ENCODE results near the gene WDR70.
"Not testable (repeated sequence)": the region's sequence is repeated elsewhere in the genome, so short reads cannot be mapped to it uniquely, and the experiment has no call there.

- not testable (repeated sequence) for TF ChIP-seq POLR2A, CTCF (IDR thresholded peaks at IDR 0.05)
Observed at GRCh38 chr5:37463191-37464051, 84.3 kb downstream of the WDR70 start.

Data from ovary (tissue), 3 donors.